ENCODE results near the gene RALGAPA2.

Gene RALGAPA2

GRCh38 chr20:20490673-20491072 lies 221.8 kb downstream of the RALGAPA2 start:
- TF ChIP-seq MYC (IDR thresholded peaks at IDR 0.05; ENCODE audit: low read depth, low read length) = no peak
- TF ChIP-seq POLR2A (IDR thresholded peaks at IDR 0.05; ENCODE audit: extremely low read depth, insufficient read length) = no peak
- TF ChIP-seq CTCF (IDR thresholded peaks at IDR 0.05; ENCODE audit: low read depth, low read length) = no peak
- TF ChIP-seq MAX (IDR thresholded peaks at IDR 0.05; ENCODE audit: low read depth, low read length) = no peak
- no peak overlapping the region for H3K4me3 ChIP-seq (ENCODE audit: low read depth, low read length)
- no peak for DNase-seq (ENCODE audit: low read depth)

- H3K4me3 ChIP-seq (ENCODE audit: low read depth, low read length) = no peak overlapping the region
Measured at GRCh38 chr20:20489648-20490341, 222.6 kb downstream of the RALGAPA2 start.

GRCh38 chr20:20489054-20489453 lies 223.4 kb downstream of the RALGAPA2 start:
- no peak overlapping the region for H3K4me3 ChIP-seq (ENCODE audit: low read depth, low read length)
- TF ChIP-seq CTCF (IDR thresholded peaks at IDR 0.05; ENCODE audit: low read depth, low read length) = no peak
- no peak for DNase-seq (ENCODE audit: low read depth)

More at GRCh38 chr20:20489648-20490341, 222.6 kb downstream of the RALGAPA2 start:
- DNase-seq (ENCODE audit: low read depth) = no peak
- TF ChIP-seq POLR2A (IDR thresholded peaks at IDR 0.05; ENCODE audit: extremely low read depth, insufficient read length) = no peak
- TF ChIP-seq CTCF (IDR thresholded peaks at IDR 0.05; ENCODE audit: low read depth, low read length) = no peak
- TF ChIP-seq MAX (IDR thresholded peaks at IDR 0.05; ENCODE audit: low read depth, low read length) = no peak
- no peak for TF ChIP-seq MYC (IDR thresholded peaks at IDR 0.05; ENCODE audit: low read depth, low read length)

GRCh38 chr20:20488388-20488787 lies 224.1 kb downstream of the RALGAPA2 start:
- TF ChIP-seq MYC (IDR thresholded peaks at IDR 0.05; ENCODE audit: low read depth, low read length) (no peak), CTCF (IDR thresholded peaks at IDR 0.05; ENCODE audit: low read depth, low read length) (no peak)
- no peak for DNase-seq (ENCODE audit: low read depth)
- no peak overlapping the region for H3K4me3 ChIP-seq (ENCODE audit: low read depth, low read length)

- DNase-seq (ENCODE audit: low read depth) = no peak
- no peak for TF ChIP-seq POLR2A (IDR thresholded peaks at IDR 0.05; ENCODE audit: extremely low read depth, insufficient read length)
- no peak for TF ChIP-seq CTCF (IDR thresholded peaks at IDR 0.05; ENCODE audit: low read depth, low read length)
- no peak for TF ChIP-seq MYC (IDR thresholded peaks at IDR 0.05; ENCODE audit: low read depth, low read length)
- TF ChIP-seq MAX (IDR thresholded peaks at IDR 0.05; ENCODE audit: low read depth, low read length) = no peak
- no peak overlapping the region for H3K4me3 ChIP-seq (ENCODE audit: low read depth, low read length)
Measured at GRCh38 chr20:20487811-20488210, 224.6 kb downstream of the RALGAPA2 start.

GRCh38 chr20:20483328-20483727 lies 229.1 kb downstream of the RALGAPA2 start:
- no peak for DNase-seq (ENCODE audit: low read depth)
- TF ChIP-seq CTCF (IDR thresholded peaks at IDR 0.05; ENCODE audit: low read depth, low read length) (no peak), MYC (IDR thresholded peaks at IDR 0.05; ENCODE audit: low read depth, low read length) (no peak)
- no peak overlapping the region for H3K4me3 ChIP-seq (ENCODE audit: low read depth, low read length)
